Tibial nerve (tissue), 4 donors: Measurements from ENCODE around the gene CHD6. TPM values are rescaled to one million over a fixed set of nuclear protein-coding genes. Genes with fewer than 3 reads are reported as not detected.

Experiments
- DNase-seq, 2 donors: peaks; one replicate each; pipeline ENCODE4 v3.0.0-alpha.2; 2019; ENCODE audit warnings: low spot score in 2 of 2
- H3K27ac ChIP-seq, 4 donors: fragments of 200-600 bp; sonication (generic) in 3 of 4; one replicate each; pipeline ENCODE4 v1.5.1; 2017 to 2019; ENCODE audit warnings: mild to moderate bottlenecking in 1 of 4
- H3K27me3 ChIP-seq, 2 donors: fragments of 200-600 bp; sonication (generic) in 1 of 2; one replicate each; pipeline versions ENCODE4 v1.5.1 to v1.6.0; 2017 to 2019
- H3K36me3 ChIP-seq, 3 donors: fragments of 200-600 bp; sonication (generic); one replicate each; pipeline ENCODE4 v1.5.1; 2018 to 2019
- H3K4me1 ChIP-seq, 4 donors: fragments of 200-600 bp; sonication (generic) in 3 of 4; one replicate each; pipeline ENCODE4 v1.5.1; 2017 to 2019
- H3K4me3 ChIP-seq, 4 donors: fragments of 200-600 bp; sonication (generic) in 3 of 4; one replicate each; pipeline ENCODE4 v1.5.1; 2017 to 2019; ENCODE audit warnings: mild to moderate bottlenecking in 1 of 4, moderate library complexity in 1 of 4
- H3K9me3 ChIP-seq, 4 donors: fragments of 200-600 bp; sonication (generic) in 3 of 4; one replicate each; pipeline ENCODE4 v1.5.1; 2017 to 2019
- EP300 ChIP-seq, 2 donors: sonication (generic); formaldehyde crosslinking; IDR thresholded peaks; one replicate each; pipeline ENCODE4 v1.6.1; 2017; ENCODE audit warnings: antibody characterized with exemption in 2 of 2, mild to moderate bottlenecking in 1 of 2
- POLR2A ChIP-seq, 2 donors: fragments of 450-650 bp; IDR thresholded peaks; one replicate each; pipeline ENCODE4 v1.6.1; 2017; ENCODE audit warnings: antibody characterized with exemption in 2 of 2, mild to moderate bottlenecking in 2 of 2, moderate library complexity in 2 of 2
- whole genome bisulfite sequencing, 2 donors: methylation state at CpG; one replicate each; pipeline ENCODE4 v1.1.5; 2018; 5-methylcytosine and 5-hydroxymethylcytosine counted together
- total RNA-seq, 4 donors: library from RNA; depleted of rRNA; stranded (reverse); fragments of >200 nt; gene quantifications; one replicate each; pipeline ENCODE4 v1.1.0, GENCODE V29; 2016
- TF ChIP-seq, protein P1 (sequence below), 5 experiments: fragments of 200-600 bp in 3 of 5; fragments of 450-650 bp in 2 of 5; sonication (generic) in 3 of 5; IDR thresholded peaks; one replicate each; pipeline ENCODE4 v1.5.1; 2016 to 2019; ENCODE audit warnings: antibody characterized with exemption in 5 of 5, mild to moderate bottlenecking in 3 of 5, moderate library complexity in 2 of 5

Gene CHD6
- total RNA-seq, 4 donors from 2014 or later = 52.0 to 58.2 (median 54.9) TPM

DNA sequence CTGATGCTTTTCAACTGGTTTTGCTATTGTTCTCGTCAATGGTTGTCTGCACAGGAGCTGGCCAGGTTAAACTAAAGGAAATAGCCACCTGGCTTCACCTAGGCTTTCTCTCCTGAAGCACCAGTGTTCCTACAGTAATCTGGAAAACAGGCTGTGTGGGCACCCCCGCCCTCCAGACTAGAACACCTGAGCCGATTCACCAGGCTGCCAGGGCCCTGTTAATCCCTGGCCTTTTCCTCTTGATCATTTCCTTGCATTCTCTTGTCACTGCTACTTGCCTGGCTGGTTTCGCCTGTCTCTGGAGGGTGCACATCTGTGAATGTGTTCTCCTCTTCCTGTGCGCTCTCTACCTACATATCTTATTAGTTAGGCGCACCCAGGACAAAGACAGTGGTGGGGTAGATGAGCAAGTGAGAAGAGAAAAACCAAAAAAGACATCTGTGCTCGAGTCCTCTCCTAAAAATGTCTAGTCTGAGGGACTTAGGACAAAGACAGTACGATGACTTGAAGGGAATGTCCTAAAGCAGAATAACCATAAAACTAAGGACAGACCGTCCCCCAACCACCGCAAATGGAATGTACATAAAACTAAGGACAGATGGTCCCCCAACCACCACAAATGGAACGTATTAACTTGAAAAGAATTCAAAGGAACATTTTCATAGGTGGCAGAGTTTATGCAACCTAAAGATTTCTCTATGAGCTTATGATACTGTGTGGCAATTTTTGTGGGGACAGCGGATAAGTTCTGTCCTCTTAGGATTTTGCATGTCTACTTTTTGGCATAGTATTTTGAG is 205.7 kb downstream of the CHD6 start:
- Histone ChIP-seq H3K36me3 (peaks cover 0 to 95% (median 11%) of the 10 kb centered on the region in 3 donors), H3K4me3 (no peak overlapping the region), H3K9me3 (no peaks in the 10 kb centered on the region), H3K27me3 (no peaks in the 10 kb centered on the region), H3K4me1 (peaks cover 0 to 39% (median 4%) of the 10 kb centered on the region in 4 donors), H3K27ac (peak overlapping the region in 1 of 4 donors; percentile 48)
- TF ChIP-seq EP300 (IDR thresholded peaks at IDR 0.05) (no peak), POLR2A (IDR thresholded peaks at IDR 0.05) (no peak)
- TF ChIP-seq, protein P1, sequence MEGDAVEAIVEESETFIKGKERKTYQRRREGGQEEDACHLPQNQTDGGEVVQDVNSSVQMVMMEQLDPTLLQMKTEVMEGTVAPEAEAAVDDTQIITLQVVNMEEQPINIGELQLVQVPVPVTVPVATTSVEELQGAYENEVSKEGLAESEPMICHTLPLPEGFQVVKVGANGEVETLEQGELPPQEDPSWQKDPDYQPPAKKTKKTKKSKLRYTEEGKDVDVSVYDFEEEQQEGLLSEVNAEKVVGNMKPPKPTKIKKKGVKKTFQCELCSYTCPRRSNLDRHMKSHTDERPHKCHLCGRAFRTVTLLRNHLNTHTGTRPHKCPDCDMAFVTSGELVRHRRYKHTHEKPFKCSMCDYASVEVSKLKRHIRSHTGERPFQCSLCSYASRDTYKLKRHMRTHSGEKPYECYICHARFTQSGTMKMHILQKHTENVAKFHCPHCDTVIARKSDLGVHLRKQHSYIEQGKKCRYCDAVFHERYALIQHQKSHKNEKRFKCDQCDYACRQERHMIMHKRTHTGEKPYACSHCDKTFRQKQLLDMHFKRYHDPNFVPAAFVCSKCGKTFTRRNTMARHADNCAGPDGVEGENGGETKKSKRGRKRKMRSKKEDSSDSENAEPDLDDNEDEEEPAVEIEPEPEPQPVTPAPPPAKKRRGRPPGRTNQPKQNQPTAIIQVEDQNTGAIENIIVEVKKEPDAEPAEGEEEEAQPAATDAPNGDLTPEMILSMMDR (IDR thresholded peaks at IDR 0.05) = no peak
- 91 to 93% methylated on average over 12 of the region's 12 CpGs for WGBS, 2 donors
- no peak for DNase-seq

DNA sequence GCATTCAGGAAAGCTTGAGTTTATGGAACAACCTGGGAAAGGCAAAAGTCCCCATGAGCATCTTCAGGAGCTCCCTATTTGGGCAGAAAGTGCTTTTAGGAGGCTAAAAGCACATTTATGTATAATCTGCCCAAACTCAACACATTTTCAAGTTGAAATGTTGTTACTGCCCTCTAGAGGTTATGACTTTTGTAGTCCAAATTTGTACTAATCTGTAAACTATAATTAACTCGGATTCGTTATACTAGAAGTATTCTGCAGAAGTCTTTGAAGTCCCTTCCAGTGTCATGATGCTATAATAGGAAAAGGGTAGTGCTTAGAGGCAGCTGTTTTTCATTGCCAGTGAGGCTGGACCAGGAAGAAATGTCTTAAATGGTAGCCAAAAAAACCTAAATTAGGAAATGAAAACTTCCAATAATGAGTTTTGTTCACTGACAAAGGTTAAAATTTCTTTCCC is 206.8 kb downstream of the CHD6 start:
- Histone ChIP-seq H3K9me3 (no peaks in the 10 kb centered on the region), H3K27me3 (no peaks in the 10 kb centered on the region), H3K36me3 (peaks cover 0 to 95% (median 8%) of the 10 kb centered on the region in 3 donors), H3K27ac (peak overlapping the region in 1 of 4 donors; percentile 48), H3K4me1 (peaks cover 0 to 50% (median 4%) of the 10 kb centered on the region in 4 donors), H3K4me3 (no peak overlapping the region)
- no peak for DNase-seq
- TF ChIP-seq EP300 (IDR thresholded peaks at IDR 0.05) = no peak
- TF ChIP-seq, protein P1 (IDR thresholded peaks at IDR 0.05) = peak; percentile 30 to 72 (median 43)
- 11 to 24% methylated on average over 2 of the region's 2 CpGs for whole genome bisulfite sequencing, 2 donors

DNA sequence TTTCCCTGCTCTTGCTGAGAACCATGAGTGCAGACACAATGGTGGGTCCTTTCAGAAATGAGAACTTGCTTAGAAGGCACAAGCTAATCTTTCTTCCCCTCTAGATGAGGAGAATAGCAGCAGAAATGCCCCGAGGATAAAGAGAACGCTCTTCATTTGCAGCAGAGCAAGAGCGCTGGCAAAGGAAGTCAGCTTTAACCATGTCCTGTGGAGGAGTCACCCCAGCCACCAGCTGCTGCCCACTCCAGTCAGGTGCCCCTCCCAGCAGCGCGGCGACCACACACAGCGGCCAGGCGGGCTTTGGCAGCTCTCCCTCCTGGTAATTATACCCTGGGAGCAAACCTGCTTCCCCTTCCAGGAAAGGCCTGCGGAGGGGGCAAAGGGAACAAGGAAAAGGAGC is 209.2 kb downstream of the CHD6 start:
- no peak for TF ChIP-seq POLR2A (IDR thresholded peaks at IDR 0.05)
- TF ChIP-seq EP300 (IDR thresholded peaks at IDR 0.05) = no peak
- TF ChIP-seq, protein P1 (IDR thresholded peaks at IDR 0.05) = no peak
- peaks cover 0 to 57% (median 4%) of the 10 kb centered on the region in 4 donors for H3K4me1 ChIP-seq
- no peaks in the 10 kb centered on the region for H3K9me3 ChIP-seq
- peaks cover 0 to 95% (median 6%) of the 10 kb centered on the region in 3 donors for H3K36me3 ChIP-seq
- DNase-seq = no peak
- H3K27ac ChIP-seq = peak overlapping the region in 1 of 4 donors; percentile 27
- no peak overlapping the region for H3K4me3 ChIP-seq
- 11 to 36% methylated on average over 9 of the region's 9 CpGs for WGBS, 2 donors
- H3K27me3 ChIP-seq = no peaks in the 10 kb centered on the region

DNA sequence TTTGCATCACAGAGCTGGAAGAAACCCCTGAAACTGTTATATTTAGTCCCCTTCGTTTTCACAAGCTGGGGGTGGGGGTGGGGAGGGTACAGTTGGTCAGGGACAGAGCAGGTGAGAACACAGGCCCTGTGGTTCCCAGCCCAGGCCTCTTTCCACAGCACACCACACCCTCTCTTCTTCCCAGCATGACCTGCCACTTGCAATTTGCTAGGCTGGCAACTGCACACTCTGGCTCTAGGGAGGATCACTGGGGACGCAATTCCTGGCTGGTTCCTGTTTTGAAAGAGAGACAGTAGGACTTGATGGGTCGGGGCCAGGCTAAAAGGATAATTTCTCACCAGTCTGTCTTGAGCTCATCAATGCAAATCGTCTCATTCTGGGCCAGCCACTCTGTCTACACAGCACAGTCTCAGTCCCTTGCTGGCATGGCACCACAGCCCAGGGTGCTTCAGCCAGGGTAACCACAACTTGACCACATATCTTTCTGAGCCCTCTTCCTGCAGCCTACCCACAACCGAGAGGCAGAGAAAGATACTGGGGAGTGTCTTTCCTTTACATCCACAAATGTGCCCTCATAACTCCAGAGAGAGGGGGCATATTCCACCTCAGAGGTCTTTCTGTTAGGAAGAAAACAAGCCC is 209.9 kb downstream of the CHD6 start:
- no peaks in the 10 kb centered on the region for H3K9me3 ChIP-seq
- WGBS, 2 donors = 71 to 72% methylated on average over 5 of the region's 5 CpGs
- peaks cover 0 to 95% (median 6%) of the 10 kb centered on the region in 3 donors for H3K36me3 ChIP-seq
- H3K27me3 ChIP-seq = no peaks in the 10 kb centered on the region
- DNase-seq = no peak
- H3K27ac ChIP-seq = peak overlapping the region in 1 of 4 donors; percentile 27
- H3K4me3 ChIP-seq = no peak overlapping the region
- TF ChIP-seq POLR2A (IDR thresholded peaks at IDR 0.05) = no peak
- TF ChIP-seq EP300 (IDR thresholded peaks at IDR 0.05) = no peak
- TF ChIP-seq, protein P1 (IDR thresholded peaks at IDR 0.05) = no peak
- peaks cover 0 to 57% (median 4%) of the 10 kb centered on the region in 4 donors for H3K4me1 ChIP-seq

DNA sequence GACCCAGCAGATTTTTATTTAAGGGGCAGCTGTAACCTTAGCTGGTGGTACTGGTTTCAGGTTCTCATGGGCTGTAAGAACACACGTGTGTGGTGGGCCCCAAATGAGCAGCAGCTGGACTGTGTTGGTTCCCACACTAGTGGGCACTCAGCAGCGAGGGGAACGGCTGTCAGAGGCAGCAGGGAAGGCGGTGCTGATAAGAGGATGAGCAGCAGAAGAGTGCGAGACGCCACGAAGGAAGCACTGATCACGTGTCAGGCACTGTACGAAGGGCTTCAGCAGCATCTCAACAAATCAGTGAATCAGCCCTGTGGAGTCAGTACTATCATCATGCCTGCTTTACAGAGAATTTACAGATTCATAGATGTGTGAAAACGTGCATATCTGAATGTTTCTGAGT is 210.6 kb downstream of the CHD6 start:
- WGBS, 2 donors = 82 to 86% methylated on average over 10 of the region's 10 CpGs
- DNase-seq = no peak
- Histone ChIP-seq H3K27me3 (no peaks in the 10 kb centered on the region), H3K36me3 (peaks cover 0 to 91% (median 6%) of the 10 kb centered on the region in 3 donors), H3K9me3 (no peaks in the 10 kb centered on the region), H3K27ac (no peak overlapping the region), H3K4me3 (no peak overlapping the region), H3K4me1 (peaks cover 0 to 57% (median 4%) of the 10 kb centered on the region in 4 donors)
- no peak for TF ChIP-seq POLR2A (IDR thresholded peaks at IDR 0.05)
- TF ChIP-seq EP300 (IDR thresholded peaks at IDR 0.05) = no peak
- TF ChIP-seq, protein P1 (IDR thresholded peaks at IDR 0.05) = no peak
